GM18526 (cell line): ENCODE results near the gene KAZALD1.

Source experiments
- POLR2A ChIP-seq: IDR thresholded peaks from 3 replicates; pipeline ENCODE4 v1.6.1; 2011; ENCODE audit not compliant: insufficient read length; ENCODE audit errors: extremely low read depth

Gene KAZALD1

GRCh38 chr10:101069441-101069840 is 7.7 kb downstream of the KAZALD1 start:
- TF ChIP-seq POLR2A: no peak

- no peak for TF ChIP-seq POLR2A
Observed at GRCh38 chr10:101070098-101070497, 8.3 kb downstream of the KAZALD1 start.

- no peak for TF ChIP-seq POLR2A
Observed at GRCh38 chr10:101071267-101071884, 9.6 kb downstream of the KAZALD1 start.

GRCh38 chr10:101071885-101072433 is 10.2 kb downstream of the KAZALD1 start:
- no peak for TF ChIP-seq POLR2A

GRCh38 chr10:101072923-101073322 is 11.1 kb downstream of the KAZALD1 start:
- no peak for TF ChIP-seq POLR2A

- no peak for TF ChIP-seq POLR2A
Observed at GRCh38 chr10:101073631-101074030, 11.8 kb downstream of the KAZALD1 start.

GRCh38 chr10:101075775-101076174 is 14.0 kb downstream of the KAZALD1 start:
- TF ChIP-seq POLR2A: no peak

GRCh38 chr10:101076630-101077029 is 14.8 kb downstream of the KAZALD1 start:
- TF ChIP-seq POLR2A: no peak

- TF ChIP-seq POLR2A: no peak
Observed at GRCh38 chr10:101079874-101080273, 18.1 kb downstream of the KAZALD1 start.

GRCh38 chr10:101080933-101081931 is 19.4 kb downstream of the KAZALD1 start:
- TF ChIP-seq POLR2A: no peak

- TF ChIP-seq POLR2A: no peak
Observed at GRCh38 chr10:101085846-101086245, 24.1 kb downstream of the KAZALD1 start.

- no peak for TF ChIP-seq POLR2A
Observed at GRCh38 chr10:101087376-101087775, 25.6 kb downstream of the KAZALD1 start.

- TF ChIP-seq POLR2A: no peak
Observed at GRCh38 chr10:101087965-101088364, 26.2 kb downstream of the KAZALD1 start.

GRCh38 chr10:101089520-101090299 is 27.9 kb downstream of the KAZALD1 start:
- no peak for TF ChIP-seq POLR2A

- no peak for TF ChIP-seq POLR2A
Observed at GRCh38 chr10:101090597-101090996, 28.8 kb downstream of the KAZALD1 start.
